ENCODE measurements around the gene PXN. TPM values are rescaled to one million over a fixed set of nuclear protein-coding genes. Genes with fewer than 3 reads are reported as not detected.

PXN gene
- total and polyA plus RNA-seq, 4 donors: 6.0 to 13.1 (median 12.3) TPM

- no peak for DNase-seq (ENCODE audit: low spot score)
- Histone ChIP-seq H3K36me3 (ENCODE audit: control insufficient read depth in 4 of 4, insufficient read depth in 3 of 4, low read depth in 1 of 4, low read length in 3 of 4) (peaks cover 5 to 62% (median 26%) of the 10 kb centered on the region in 4 donors), H3K9ac (ENCODE audit: low read depth in 1 of 2, low read length in 2 of 2) (no peak overlapping the region)
These were observed 54.2 kb downstream of the PXN start for GRCh38 chr12:120211243-120211903.

More at GRCh38 chr12:120211243-120211903, 54.2 kb downstream of the PXN start:
- TF ChIP-seq CTCF (IDR thresholded peaks at IDR 0.05; ENCODE audit: low read depth, low read length, missing input control) (no peak), TAF1 (conservative IDR thresholded peaks at IDR 0.05) (no peak), REST (IDR thresholded peaks at IDR 0.05) (no peak), NR2F2 (IDR thresholded peaks at IDR 0.05) (no peak), ZBTB33 (IDR thresholded peaks at IDR 0.05) (no peak), EGR1 (IDR thresholded peaks at IDR 0.05; ENCODE audit: low read depth in 2 of 2) (no peak), HNF4G (IDR thresholded peaks at IDR 0.05) (no peak), RXRA (IDR thresholded peaks at IDR 0.05) (no peak), MAX (IDR thresholded peaks at IDR 0.05) (no peak), ATF3 (IDR thresholded peaks at IDR 0.05) (no peak), JUND (IDR thresholded peaks at IDR 0.05) (no peak), HNF4A (conservative IDR thresholded peaks at IDR 0.05) (no peak), YY1 (IDR thresholded peaks at IDR 0.05) (no peak), FOXA1 (IDR thresholded peaks at IDR 0.05) (no peak), FOXA2 (IDR thresholded peaks at IDR 0.05) (no peak), GABPA (IDR thresholded peaks at IDR 0.05 in 1 of 2, conservative IDR thresholded peaks at IDR 0.05 in 1 of 2) (no peak)
- Histone ChIP-seq H3K4me3 (ENCODE audit: low read depth in 1 of 3, low read length in 3 of 3) (no peak overlapping the region), H3K4me1 (ENCODE audit: control insufficient read depth in 4 of 4, insufficient read depth in 4 of 4, low read length in 3 of 4) (peaks cover 0 to 6% (median 5%) of the 10 kb centered on the region in 4 donors), H3K27me3 (ENCODE audit: control insufficient read depth in 4 of 4, insufficient read depth in 4 of 4, low read length in 3 of 4) (no peaks in the 10 kb centered on the region), H3K27ac (ENCODE audit: low read depth in 1 of 2, low read length in 2 of 2) (no peak overlapping the region), H3K9me3 (ENCODE audit: control insufficient read depth in 4 of 4, low read length in 3 of 4) (no peaks in the 10 kb centered on the region)
- WGBS: 87% methylated on average over 12 of the region's 12 CpGs
